Sigmoid colon (tissue), 7 donors: ENCODE data around the gene SRSF4. TPM values are rescaled to one million over a fixed set of nuclear protein-coding genes. Genes with fewer than 3 reads are reported as not detected.

ENCODE experiments used
- DNase-seq: peaks from one replicate; pipeline ENCODE4 v3.0.0-alpha.2; 2019
- H3K27ac ChIP-seq, 4 donors: fragments of 200-600 bp; sonication (generic); one replicate each; pipeline ENCODE4 v1.5.1; 2016 to 2019; ENCODE audit warnings: mild to moderate bottlenecking in 1 of 4
- H3K27me3 ChIP-seq, 3 donors: fragments of 200-600 bp; sonication (generic); one replicate each; pipeline ENCODE4 v1.5.1; 2019; ENCODE audit warnings: mild to moderate bottlenecking in 1 of 3
- H3K36me3 ChIP-seq, 4 donors: fragments of 200-600 bp; sonication (generic); one replicate each; pipeline ENCODE4 v1.5.1; 2016 to 2019
- H3K4me1 ChIP-seq, 4 donors: fragments of 200-600 bp; sonication (generic); one replicate each; pipeline ENCODE4 v1.5.1; 2017 to 2019
- H3K4me3 ChIP-seq, 4 donors: fragments of 200-600 bp; sonication (generic); one replicate each; pipeline ENCODE4 v1.5.1; 2017 to 2019; ENCODE audit warnings: mild to moderate bottlenecking in 2 of 4, moderate library complexity in 1 of 4
- H3K9me3 ChIP-seq, 4 donors: fragments of 200-600 bp in 3 of 4; sonication (generic) in 3 of 4; one replicate each; pipeline versions ENCODE4 v1.5.1 to v1.6.1; 2013 to 2019
- CTCF ChIP-seq, 4 experiments: fragments of 450-650 bp in 3 of 4; fragments of 200-600 bp in 1 of 4; IDR thresholded peaks; one replicate each; pipeline ENCODE4 v1.5.1; 2016 to 2019; ENCODE audit warnings: antibody characterized with exemption in 4 of 4, mild to moderate bottlenecking in 3 of 4, moderate library complexity in 2 of 4
- EP300 ChIP-seq, 4 donors: sonication (generic); formaldehyde crosslinking; IDR thresholded peaks; one replicate each; pipeline ENCODE4 v1.6.1; 2017; ENCODE audit warnings: antibody characterized with exemption in 4 of 4
- POLR2A ChIP-seq, 2 donors: fragments of 450-650 bp; IDR thresholded peaks; one replicate each; pipeline ENCODE4 v1.6.1; 2016; ENCODE audit warnings: antibody characterized with exemption in 2 of 2, mild to moderate bottlenecking in 2 of 2, moderate library complexity in 2 of 2
- POLR2AphosphoS5 ChIP-seq, 4 donors: sonication (generic); formaldehyde crosslinking; IDR thresholded peaks; one replicate each; pipeline ENCODE4 v1.6.1; 2017; ENCODE audit warnings: antibody characterized with exemption in 4 of 4
- WGBS, 2 donors: extraction: QIAGEN DNeasy Blood & Tissue Kit; methylation state at CpG; one replicate each; pipeline ENCODE4 v1.1.7; 2013; 5-methylcytosine and 5-hydroxymethylcytosine counted together
- intact Hi-C: fragments of 100-400 bp; cut with DNase I; formaldehyde crosslinking; loops from one replicate; pipeline ENCODE4 v1.15.1; 2023
- polyA plus RNA-seq, 3 donors: library from polyadenylated mRNA; stranded (reverse); fragments of 200-250 nt; gene quantifications; one replicate each; pipeline ENCODE4 v1.2.3, GENCODE V29; 2013
- total RNA-seq, 4 donors: library from RNA; depleted of rRNA; stranded (reverse); fragments of >200 nt; gene quantifications; one replicate each; pipeline ENCODE4 v1.1.0, GENCODE V29; 2016
- donor health status: healthy with polysubstance abuse.
- donor health status: Bipolar disorder and iron deficiency.
- donor health status: healthy.

SRSF4 gene
- total and polyA plus RNA-seq, 7 donors = 41.4 to 110 (median 80.3) TPM

- Histone ChIP-seq H3K9me3 (no peaks in the 10 kb centered on the region), H3K4me3 (no peak overlapping the region), H3K36me3 (peaks cover 0 to 45% (median 11%) of the 10 kb centered on the region in 4 donors), H3K27ac (no peak overlapping the region), H3K27me3 (no peaks in the 10 kb centered on the region), H3K4me1 (peaks cover 0 to 62% (median 49%) of the 10 kb centered on the region in 4 donors)
- no peak for TF ChIP-seq EP300 (IDR thresholded peaks at IDR 0.05)
- TF ChIP-seq CTCF (IDR thresholded peaks at IDR 0.05) = no peak
- no peak for TF ChIP-seq POLR2A (IDR thresholded peaks at IDR 0.05)
- TF ChIP-seq POLR2AphosphoS5 (IDR thresholded peaks at IDR 0.05) = no peak
- no peak for DNase-seq
- 97% methylated on average over 9 of the region's 9 CpGs for WGBS, 2 donors
- intact Hi-C loops = no loop called here
Observed at GRCh38 chr1:29167904-29168303, 13.8 kb downstream of the SRSF4 start.

GRCh38 chr1:29166291-29166878 is 15.3 kb downstream of the SRSF4 start:
- TF ChIP-seq POLR2A (IDR thresholded peaks at IDR 0.05) (no peak), EP300 (IDR thresholded peaks at IDR 0.05) (no peak), POLR2AphosphoS5 (IDR thresholded peaks at IDR 0.05) (no peak), CTCF (IDR thresholded peaks at IDR 0.05) (no peak)
- Histone ChIP-seq H3K9me3 (no peaks in the 10 kb centered on the region), H3K36me3 (peaks cover 0 to 45% (median 11%) of the 10 kb centered on the region in 4 donors), H3K27me3 (no peaks in the 10 kb centered on the region), H3K4me1 (peaks cover 0 to 73% (median 61%) of the 10 kb centered on the region in 4 donors), H3K4me3 (no peak overlapping the region), H3K27ac (no peak overlapping the region)
- intact Hi-C loops = no loop called here
- 20 to 53% methylated on average over 9 of the region's 9 CpGs for WGBS, 2 donors
- DNase-seq = no peak

GRCh38 chr1:29164588-29164987 is 17.1 kb downstream of the SRSF4 start:
- no peaks in the 10 kb centered on the region for H3K27me3 ChIP-seq
- DNase-seq = no peak
- TF ChIP-seq EP300 (IDR thresholded peaks at IDR 0.05) = no peak
- no peak for TF ChIP-seq POLR2AphosphoS5 (IDR thresholded peaks at IDR 0.05)
- no peak for TF ChIP-seq CTCF (IDR thresholded peaks at IDR 0.05)
- TF ChIP-seq POLR2A (IDR thresholded peaks at IDR 0.05) = no peak
- no peaks in the 10 kb centered on the region for H3K9me3 ChIP-seq
- 90 to 95% methylated on average over 4 of the region's 4 CpGs for WGBS, 2 donors
- peaks cover 0 to 58% (median 11%) of the 10 kb centered on the region in 4 donors for H3K36me3 ChIP-seq
- H3K4me1 ChIP-seq = peaks cover 0 to 68% (median 52%) of the 10 kb centered on the region in 4 donors
- intact Hi-C loops = no loop called here
- no peak overlapping the region for H3K27ac ChIP-seq
- no peak overlapping the region for H3K4me3 ChIP-seq

GRCh38 chr1:29162476-29163138 is 19.1 kb downstream of the SRSF4 start:
- no peaks in the 10 kb centered on the region for H3K9me3 ChIP-seq
- no peak overlapping the region for H3K27ac ChIP-seq
- H3K36me3 ChIP-seq = peaks cover 5 to 71% (median 22%) of the 10 kb centered on the region in 4 donors
- no peaks in the 10 kb centered on the region for H3K27me3 ChIP-seq
- peaks cover 0 to 60% (median 43%) of the 10 kb centered on the region in 4 donors for H3K4me1 ChIP-seq
- H3K4me3 ChIP-seq = no peak overlapping the region
- no peak for TF ChIP-seq CTCF (IDR thresholded peaks at IDR 0.05)
- intact Hi-C loops = no loop called here
- 60 to 84% methylated on average over 9 of the region's 9 CpGs for WGBS, 2 donors
- DNase-seq = no peak
